ENCODE measurements around the gene TTC23.

TTC23 gene

GRCh38 chr15:99257107-99257750 lies 7.8 kb upstream of the TTC23 start:
- TF ChIP-seq FOXM1 (IDR thresholded peaks at IDR 0.05; ENCODE audit: borderline replicate concordance, low read depth): no peak
- no peak for TF ChIP-seq ZBTB7A (IDR thresholded peaks at IDR 0.05; ENCODE audit: low read depth)
- no peak for TF ChIP-seq MAX (IDR thresholded peaks at IDR 0.05)
- TF ChIP-seq CEBPB (IDR thresholded peaks at IDR 0.05): no peak
- no peak for TF ChIP-seq RAD21 (IDR thresholded peaks at IDR 0.05; ENCODE audit: low read depth)
- TF ChIP-seq REST (IDR thresholded peaks at IDR 0.05; ENCODE audit: low read depth): no peak
- no peak for TF ChIP-seq EGR1 (IDR thresholded peaks at IDR 0.05)
- TF ChIP-seq TEAD4 (IDR thresholded peaks at IDR 0.05): no peak
- TF ChIP-seq NFIC (IDR thresholded peaks at IDR 0.05): no peak
- no peak for TF ChIP-seq TCF12 (IDR thresholded peaks at IDR 0.05; ENCODE audit: low read depth)
- no peak for TF ChIP-seq USF1 (IDR thresholded peaks at IDR 0.05)
- TF ChIP-seq TAF1 (IDR thresholded peaks at IDR 0.05; ENCODE audit: low read depth): no peak
- TF ChIP-seq CREB1 (IDR thresholded peaks at IDR 0.05; ENCODE audit: low read depth): no peak
- no peak for TF ChIP-seq EP300 (IDR thresholded peaks at IDR 0.05; ENCODE audit: borderline replicate concordance)

GRCh38 chr15:99253381-99254090 lies 4.2 kb upstream of the TTC23 start:
- TF ChIP-seq CREB1 (IDR thresholded peaks at IDR 0.05; ENCODE audit: low read depth) (no peak), YY1 (IDR thresholded peaks at IDR 0.05; ENCODE audit: low read depth) (no peak), TEAD4 (IDR thresholded peaks at IDR 0.05) (no peak), TCF12 (IDR thresholded peaks at IDR 0.05; ENCODE audit: low read depth) (no peak), USF1 (IDR thresholded peaks at IDR 0.05) (no peak), EP300 (IDR thresholded peaks at IDR 0.05; ENCODE audit: borderline replicate concordance) (no peak), MAX (IDR thresholded peaks at IDR 0.05) (no peak)

GRCh38 chr15:99252326-99252725 lies 2.9 kb upstream of the TTC23 start:
- TF ChIP-seq TCF12 (IDR thresholded peaks at IDR 0.05; ENCODE audit: low read depth): no peak
- TF ChIP-seq CREB1 (IDR thresholded peaks at IDR 0.05; ENCODE audit: low read depth): no peak
- no peak for TF ChIP-seq CEBPB (IDR thresholded peaks at IDR 0.05)
- no peak for TF ChIP-seq MAX (IDR thresholded peaks at IDR 0.05)
- no peak for TF ChIP-seq FOXM1 (IDR thresholded peaks at IDR 0.05; ENCODE audit: borderline replicate concordance, low read depth)

GRCh38 chr15:99250857-99251841 lies 1.8 kb upstream of the TTC23 start, which contains the start of gene LRRC28:
Gene LRRC28 (plus strand): TSS chr15:99251481. CDS start chr15:99255958, 4,477 bp downstream.
- TF ChIP-seq MAX (IDR thresholded peaks at IDR 0.05) (peak; percentile 87), CEBPB (IDR thresholded peaks at IDR 0.05) (no peak), TEAD4 (IDR thresholded peaks at IDR 0.05) (0 out of 2 replicates have a peak, but pooled peaks have one; percentile 6), TAF1 (IDR thresholded peaks at IDR 0.05; ENCODE audit: low read depth) (peak; percentile 96), NFIC (IDR thresholded peaks at IDR 0.05) (peak; percentile 37; the same call in 1 of the 2 replicates), FOXM1 (IDR thresholded peaks at IDR 0.05; ENCODE audit: borderline replicate concordance, low read depth) (peak; percentile 52; the same call in 1 of the 2 replicates), RAD21 (IDR thresholded peaks at IDR 0.05; ENCODE audit: low read depth) (no peak), EGR1 (IDR thresholded peaks at IDR 0.05) (no peak), CREB1 (IDR thresholded peaks at IDR 0.05; ENCODE audit: low read depth) (no peak), ZBTB7A (IDR thresholded peaks at IDR 0.05; ENCODE audit: low read depth) (no peak), USF1 (IDR thresholded peaks at IDR 0.05) (no peak), YY1 (IDR thresholded peaks at IDR 0.05; ENCODE audit: low read depth) (no peak), TCF12 (IDR thresholded peaks at IDR 0.05; ENCODE audit: low read depth) (no peak), REST (IDR thresholded peaks at IDR 0.05; ENCODE audit: low read depth) (no peak), EP300 (IDR thresholded peaks at IDR 0.05; ENCODE audit: borderline replicate concordance) (no peak)
